PC-3 (cell line): Measurements from ENCODE around the gene PARN. TPM values are rescaled to one million over a fixed set of nuclear protein-coding genes. Genes with fewer than 3 reads are reported as not detected.

ENCODE experiments used
- ATAC-seq: fragments of 200-7000 bp; cut with Tn5 transposase; 2 replicates; pipeline ENCODE4 v1.9.1; 2020; ENCODE audit warnings: mild to moderate bottlenecking, moderate library complexity
- BruUV-seq: library from RNA; stranded (reverse); fragments of 400-500 nt; replicated peaks from 2 replicates; lab custom pipeline; 2021; lab: Mats Ljungman, UMichigan
- CTCF ChIA-PET: fragments of 300-600 bp; sonication (Branson Sonifier 250); formaldehyde crosslinking; loops from one replicate; lab custom pipeline; 2022; ENCODE audit warnings: antibody characterized with exemption; lab: Charles Lee
- POLR2A ChIA-PET: fragments of 300-600 bp; sonication (Branson Sonifier 250); formaldehyde crosslinking; loops from one replicate; lab custom pipeline; 2022; ENCODE audit warnings: antibody characterized with exemption; ENCODE audit not compliant: unreplicated experiment; lab: Charles Lee
- DNase-seq: peaks from one replicate; pipeline ENCODE4 v3.0.0-alpha.2; 2015
- H2AFZ ChIP-seq: fragments of 300-600 bp; sonication (generic); 2 replicates; pipeline ENCODE4 v1.6.0; 2016; ENCODE audit warnings: antibody characterized with exemption, low read length
- H3F3A ChIP-seq: fragments of 300-600 bp; sonication (generic); one replicate; pipeline ENCODE4 v1.6.0; 2017; ENCODE audit warnings: antibody characterized with exemption, low read length, control low read depth, mild to moderate bottlenecking; ENCODE audit not compliant: unreplicated experiment
- H3K27ac ChIP-seq: fragments of 300-600 bp; sonication (generic); 2 replicates; pipeline ENCODE4 v1.5.1; 2016; ENCODE audit warnings: mild to moderate bottlenecking, low read length
- H3K27me3 ChIP-seq: fragments of 300-600 bp; sonication (generic); 2 replicates; pipeline ENCODE4 v1.6.1; 2016; ENCODE audit warnings: low read length, mixed read lengths
- H3K36me3 ChIP-seq: fragments of 300-600 bp; sonication (generic); 2 replicates; pipeline ENCODE4 v1.6.1; 2016; ENCODE audit warnings: low read depth, mixed run types, low read length, mixed read lengths
- H3K4me1 ChIP-seq: fragments of 300-600 bp; sonication (generic); 2 replicates; pipeline ENCODE4 v1.5.1; 2016; ENCODE audit warnings: low read length; ENCODE audit not compliant: insufficient read depth
- H3K4me2 ChIP-seq: fragments of 300-600 bp; sonication (generic); 2 replicates; pipeline ENCODE4 v1.6.0; 2016; ENCODE audit warnings: low read length
- H3K4me3 ChIP-seq: fragments of 300-600 bp; sonication (generic); 2 replicates; pipeline ENCODE4 v1.5.1; 2016; ENCODE audit warnings: mild to moderate bottlenecking, low read length, mixed read lengths
- H3K79me2 ChIP-seq: fragments of 300-600 bp; sonication (generic); 2 replicates; pipeline ENCODE4 v1.6.1; 2017; ENCODE audit warnings: low read length, mixed read lengths
- H3K9ac ChIP-seq: fragments of 300-600 bp; sonication (generic); 2 replicates; pipeline ENCODE4 v1.6.0; 2016; ENCODE audit warnings: mild to moderate bottlenecking, low read length
- H3K9me2 ChIP-seq: fragments of 300-600 bp; sonication (generic); replicated peaks from 2 replicates; pipeline ENCODE4 v1.6.1; 2016; ENCODE audit warnings: mixed run types, low read length, mixed read lengths
- H3K9me3 ChIP-seq: fragments of 300-600 bp; sonication (generic); 2 replicates; pipeline ENCODE4 v1.6.1; 2016; ENCODE audit warnings: low read length, mixed read lengths
- H4K20me1 ChIP-seq: fragments of 300-600 bp; sonication (generic); 2 replicates; pipeline ENCODE4 v1.6.1; 2016; ENCODE audit warnings: low read length, mixed read lengths
- CTCF ChIP-seq: fragments of 300-600 bp; sonication (generic); conservative IDR thresholded peaks from 2 replicates; pipeline ENCODE4 v1.5.1; 2017; ENCODE audit warnings: antibody characterized with exemption, low read depth, mild to moderate bottlenecking, low read length
- EZH2 ChIP-seq: fragments of 300-600 bp; sonication (generic); IDR thresholded peaks from one replicate; pipeline ENCODE4 v1.6.1; 2017; ENCODE audit warnings: antibody characterized with exemption, mild to moderate bottlenecking, low read length; ENCODE audit not compliant: unreplicated experiment
- EZH2phosphoT487 ChIP-seq: fragments of 300-600 bp; sonication (generic); IDR thresholded peaks from 2 replicates; pipeline ENCODE4 v1.6.1; 2018; ENCODE audit warnings: mild to moderate bottlenecking, antibody characterized with exemption, low read length, borderline replicate concordance
- intact Hi-C: fragments of 100-400 bp; cut with micrococcal nuclease; formaldehyde crosslinking; loops from 2 replicates; pipeline ENCODE4 v1.9.0; 2023
- total RNA-seq: library from RNA; depleted of rRNA; stranded (reverse); fragments of >200 nt; gene quantifications from 2 replicates; pipeline ENCODE4 v1.2.3, GENCODE V29; 2014

PARN gene
- total RNA-seq, 1 experiment from 2014 or later, result 34.7 TPM

- Histone ChIP-seq H3K27ac (no peak overlapping the region), H3K79me2 (no peaks in the 10 kb centered on the region), H3K36me3 (no peaks in the 10 kb centered on the region), H2AFZ (no peak overlapping the region), H4K20me1 (no peaks in the 10 kb centered on the region), H3K9me3 (no peaks in the 10 kb centered on the region), H3F3A (no peaks in the 10 kb centered on the region), H3K9me2 (no peaks in the 10 kb centered on the region), H3K4me3 (no peak overlapping the region), H3K27me3 (no peaks in the 10 kb centered on the region), H3K4me1 (peaks cover 10% of the 10 kb centered on the region), H3K9ac (no peak overlapping the region), H3K4me2 (no peak overlapping the region)
- TF ChIP-seq CTCF, result no peak
- no peak for TF ChIP-seq EZH2phosphoT487
- TF ChIP-seq EZH2, result no peak
- intact Hi-C loops, result no loop called here
- ATAC-seq, result no peak
- BruUV-seq, result no TSS peak
- ChIA-PET CTCF (no interaction called here), POLR2A (no interaction called here)
- DNase-seq, result no peak
Measured at GRCh38 chr16:14448879-14449278, 181.2 kb downstream of the PARN start.

- ChIA-PET CTCF (no interaction called here), POLR2A (no interaction called here)
- Histone ChIP-seq H3K4me2 (no peak overlapping the region), H3K9me2 (no peaks in the 10 kb centered on the region), H3K9ac (no peak overlapping the region), H3F3A (no peaks in the 10 kb centered on the region), H3K4me1 (peaks cover 10% of the 10 kb centered on the region), H3K27ac (no peak overlapping the region), H3K9me3 (no peaks in the 10 kb centered on the region), H4K20me1 (no peaks in the 10 kb centered on the region), H3K27me3 (no peaks in the 10 kb centered on the region), H3K36me3 (no peaks in the 10 kb centered on the region), H2AFZ (no peak overlapping the region), H3K4me3 (no peak overlapping the region), H3K79me2 (no peaks in the 10 kb centered on the region)
- no peak for TF ChIP-seq EZH2
- no peak for TF ChIP-seq CTCF
- TF ChIP-seq EZH2phosphoT487, result no peak
- no peak for ATAC-seq
- DNase-seq, result no peak
- intact Hi-C loops, result no loop called here
- BruUV-seq, result no TSS peak
Measured at GRCh38 chr16:14447783-14448182, 182.3 kb downstream of the PARN start.

GRCh38 chr16:14446796-14447195 lies 183.3 kb downstream of the PARN start:
- no TSS peak for BruUV-seq
- Histone ChIP-seq H3K9me3 (no peaks in the 10 kb centered on the region), H2AFZ (no peak overlapping the region), H3K9me2 (no peaks in the 10 kb centered on the region), H3K36me3 (no peaks in the 10 kb centered on the region), H3K27ac (no peak overlapping the region), H3K79me2 (no peaks in the 10 kb centered on the region), H3K9ac (no peak overlapping the region), H3F3A (no peaks in the 10 kb centered on the region), H3K4me3 (no peak overlapping the region), H3K4me2 (no peak overlapping the region), H4K20me1 (no peaks in the 10 kb centered on the region), H3K27me3 (no peaks in the 10 kb centered on the region), H3K4me1 (peaks cover 10% of the 10 kb centered on the region)
- ATAC-seq (no peak), DNase-seq (no peak)
- POLR2A ChIA-PET, result no interaction called here
- TF ChIP-seq EZH2phosphoT487, result no peak
- TF ChIP-seq EZH2, result no peak
- TF ChIP-seq CTCF, result no peak
- CTCF ChIA-PET, result interaction anchor here (0.6 kb wide), 1 partner anchor 140 kb away, joined by 3 read pairs; no protein-coding TSS in a partner anchor
- intact Hi-C loops, result no loop called here
